IgD-negative memory B cell (primary cell): ENCODE data around the gene DHCR24. TPM values are rescaled to one million over a fixed set of nuclear protein-coding genes. Genes with fewer than 3 reads are reported as not detected.

Experiments
- H3K27ac Mint-ChIP-seq, 3 donors: one replicate each; pipeline ENCODE4 v1.8.0; 2020 to 2022; ENCODE audit warnings: mild to moderate bottlenecking in 3 of 3, mixed read lengths in 3 of 3, moderate library complexity in 1 of 3
- H3K27me3 Mint-ChIP-seq: one replicate; pipeline ENCODE4 v1.8.0; 2021; ENCODE audit warnings: mixed read lengths
- H3K36me3 Mint-ChIP-seq: one replicate; pipeline ENCODE4 v1.8.0; 2020; ENCODE audit warnings: mild to moderate bottlenecking, mixed read lengths
- H3K4me1 Mint-ChIP-seq, 3 donors: one replicate each; pipeline ENCODE4 v1.8.0; 2020 to 2022; ENCODE audit warnings: mixed read lengths in 3 of 3, mild to moderate bottlenecking in 1 of 3
- H3K4me3 Mint-ChIP-seq, 4 donors: one replicate each; pipeline ENCODE4 v1.8.0; 2020 to 2022; ENCODE audit warnings: mild to moderate bottlenecking in 4 of 4, mixed read lengths in 4 of 4, moderate library complexity in 3 of 4
- H3K9me3 Mint-ChIP-seq, 3 donors: one replicate each; pipeline ENCODE4 v1.8.0; 2020 to 2021; ENCODE audit warnings: mixed read lengths in 3 of 3, mild to moderate bottlenecking in 1 of 3
- polyA plus RNA-seq: library from polyadenylated mRNA; unstranded; fragments of 300-500 nt; fragmentation: Illumina TruSeq; gene quantifications from one replicate; pipeline ENCODE4 v1.2.3, GENCODE V29; 2021

DHCR24 gene
- polyA plus RNA-seq, 1 donor from 2014 or later: 6.9 TPM

GRCh38 chr1:54848134-54848948 is 38.7 kb downstream of the DHCR24 start:
- no peak overlapping the region for H3K27ac Mint-ChIP-seq
- H3K4me1 Mint-ChIP-seq: no peaks in the 10 kb centered on the region
- peaks cover 8% of the 10 kb centered on the region for H3K36me3 Mint-ChIP-seq
- H3K27me3 Mint-ChIP-seq: no peaks in the 10 kb centered on the region
- peaks cover 0 to 3% (median 2%) of the 10 kb centered on the region in 3 donors for H3K9me3 Mint-ChIP-seq
- H3K4me3 Mint-ChIP-seq: peak overlapping the region in 1 of 4 donors; percentile 61

- no peak overlapping the region for H3K4me3 Mint-ChIP-seq
- peaks cover 0 to 4% (median 2%) of the 10 kb centered on the region in 3 donors for H3K9me3 Mint-ChIP-seq
- H3K4me1 Mint-ChIP-seq: no peaks in the 10 kb centered on the region
- H3K36me3 Mint-ChIP-seq: peaks cover 6% of the 10 kb centered on the region
- no peak overlapping the region for H3K27ac Mint-ChIP-seq
- H3K27me3 Mint-ChIP-seq: no peaks in the 10 kb centered on the region
Measured at GRCh38 chr1:54846716-54847284, 40.2 kb downstream of the DHCR24 start.

GRCh38 chr1:54846301-54846700 is 40.7 kb downstream of the DHCR24 start:
- no peak overlapping the region for H3K4me3 Mint-ChIP-seq
- peaks cover 6% of the 10 kb centered on the region for H3K36me3 Mint-ChIP-seq
- H3K9me3 Mint-ChIP-seq: peaks cover 0 to 4% (median 2%) of the 10 kb centered on the region in 3 donors
- no peaks in the 10 kb centered on the region for H3K4me1 Mint-ChIP-seq
- H3K27ac Mint-ChIP-seq: no peak overlapping the region
- no peaks in the 10 kb centered on the region for H3K27me3 Mint-ChIP-seq

GRCh38 chr1:54845772-54846171 is 41.2 kb downstream of the DHCR24 start:
- no peak overlapping the region for H3K4me3 Mint-ChIP-seq
- H3K36me3 Mint-ChIP-seq: peaks cover 4% of the 10 kb centered on the region
- no peaks in the 10 kb centered on the region for H3K27me3 Mint-ChIP-seq
- H3K4me1 Mint-ChIP-seq: no peaks in the 10 kb centered on the region
- peaks cover 0 to 4% (median 2%) of the 10 kb centered on the region in 3 donors for H3K9me3 Mint-ChIP-seq
- no peak overlapping the region for H3K27ac Mint-ChIP-seq

- H3K4me1 Mint-ChIP-seq: no peaks in the 10 kb centered on the region
- peaks cover 0 to 4% (median 2%) of the 10 kb centered on the region in 3 donors for H3K9me3 Mint-ChIP-seq
- H3K36me3 Mint-ChIP-seq: no peaks in the 10 kb centered on the region
- H3K27me3 Mint-ChIP-seq: no peaks in the 10 kb centered on the region
- H3K4me3 Mint-ChIP-seq: no peak overlapping the region
- H3K27ac Mint-ChIP-seq: no peak overlapping the region
Measured at GRCh38 chr1:54844564-54844963, 42.4 kb downstream of the DHCR24 start.

- Mint-ChIP-seq H3K9me3 (peaks cover 0 to 4% (median 2%) of the 10 kb centered on the region in 3 donors), H3K4me1 (no peaks in the 10 kb centered on the region), H3K27me3 (no peaks in the 10 kb centered on the region), H3K27ac (no peak overlapping the region), H3K36me3 (no peaks in the 10 kb centered on the region), H3K4me3 (no peak overlapping the region)
Measured at GRCh38 chr1:54843449-54843848, 43.5 kb downstream of the DHCR24 start.

- Mint-ChIP-seq H3K4me1 (no peaks in the 10 kb centered on the region), H3K27ac (no peak overlapping the region), H3K27me3 (no peaks in the 10 kb centered on the region), H3K9me3 (peaks cover 0 to 4% (median 2%) of the 10 kb centered on the region in 3 donors), H3K36me3 (no peaks in the 10 kb centered on the region), H3K4me3 (no peak overlapping the region)
Measured at GRCh38 chr1:54842963-54843362, 44.0 kb downstream of the DHCR24 start.

GRCh38 chr1:54842206-54842915 is 44.6 kb downstream of the DHCR24 start:
- Mint-ChIP-seq H3K4me3 (no peak overlapping the region), H3K27me3 (peaks cover 3% of the 10 kb centered on the region), H3K27ac (no peak overlapping the region), H3K36me3 (no peaks in the 10 kb centered on the region), H3K4me1 (no peaks in the 10 kb centered on the region), H3K9me3 (peaks cover 0 to 4% (median 2%) of the 10 kb centered on the region in 3 donors)

GRCh38 chr1:54839824-54840223 is 47.2 kb downstream of the DHCR24 start:
- Mint-ChIP-seq H3K27me3 (peaks cover 3% of the 10 kb centered on the region), H3K27ac (no peak overlapping the region), H3K36me3 (no peaks in the 10 kb centered on the region), H3K4me1 (no peaks in the 10 kb centered on the region), H3K9me3 (peaks cover 0 to 4% (median 2%) of the 10 kb centered on the region in 3 donors), H3K4me3 (no peak overlapping the region)

GRCh38 chr1:54838565-54839180 is 48.3 kb downstream of the DHCR24 start:
- Mint-ChIP-seq H3K27me3 (peaks cover 3% of the 10 kb centered on the region), H3K27ac (no peak overlapping the region), H3K4me1 (no peaks in the 10 kb centered on the region), H3K36me3 (no peaks in the 10 kb centered on the region), H3K9me3 (peaks cover 0 to 4% (median 2%) of the 10 kb centered on the region in 3 donors), H3K4me3 (no peak overlapping the region)

GRCh38 chr1:54837002-54837853 is 49.8 kb downstream of the DHCR24 start:
- Mint-ChIP-seq H3K27ac (no peak overlapping the region), H3K27me3 (peaks cover 5% of the 10 kb centered on the region), H3K4me1 (no peaks in the 10 kb centered on the region), H3K36me3 (no peaks in the 10 kb centered on the region), H3K9me3 (no peaks in the 10 kb centered on the region), H3K4me3 (no peak overlapping the region)

- no peaks in the 10 kb centered on the region for H3K36me3 Mint-ChIP-seq
- no peaks in the 10 kb centered on the region for H3K4me1 Mint-ChIP-seq
- peaks cover 0 to under 1% (median under 1%) of the 10 kb centered on the region in 3 donors for H3K9me3 Mint-ChIP-seq
- H3K4me3 Mint-ChIP-seq: no peak overlapping the region
- no peak overlapping the region for H3K27ac Mint-ChIP-seq
- H3K27me3 Mint-ChIP-seq: peaks cover 5% of the 10 kb centered on the region
Measured at GRCh38 chr1:54836594-54836993, 50.4 kb downstream of the DHCR24 start.

GRCh38 chr1:54835970-54836369 is 51.0 kb downstream of the DHCR24 start:
- Mint-ChIP-seq H3K27me3 (peaks cover 8% of the 10 kb centered on the region), H3K4me3 (no peak overlapping the region), H3K9me3 (peaks cover 2 to 7% (median 2%) of the 10 kb centered on the region in 3 donors), H3K36me3 (no peaks in the 10 kb centered on the region), H3K27ac (no peak overlapping the region), H3K4me1 (no peaks in the 10 kb centered on the region)
